ENCODE measurements around the gene EFHD2.
"Not testable (repeated sequence)": the region's sequence is repeated elsewhere in the genome, so short reads cannot be mapped to it uniquely, and the experiment has no call there.

Gene EFHD2

DNA sequence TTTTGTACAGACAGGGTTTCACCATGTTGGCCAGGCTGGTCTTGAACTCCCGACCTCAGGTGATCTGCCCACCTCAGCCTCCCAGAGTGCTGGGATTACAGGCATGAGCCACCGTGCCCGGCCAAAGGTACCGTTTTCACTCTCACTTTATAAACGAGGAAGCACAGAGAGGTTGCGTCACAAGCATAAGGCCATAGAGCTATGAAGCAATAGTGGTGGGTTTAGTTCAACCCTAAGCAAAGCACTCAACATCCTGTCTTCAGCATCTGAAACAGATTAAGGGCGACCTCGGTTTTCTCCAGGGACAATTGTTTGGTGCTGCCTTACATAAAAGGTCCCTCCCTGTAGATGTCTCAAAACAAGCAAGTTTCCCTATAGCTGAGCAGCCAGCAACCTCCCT is 25.1 kb downstream of the EFHD2 start:
- not testable (repeated sequence) for DNase-seq

DNA sequence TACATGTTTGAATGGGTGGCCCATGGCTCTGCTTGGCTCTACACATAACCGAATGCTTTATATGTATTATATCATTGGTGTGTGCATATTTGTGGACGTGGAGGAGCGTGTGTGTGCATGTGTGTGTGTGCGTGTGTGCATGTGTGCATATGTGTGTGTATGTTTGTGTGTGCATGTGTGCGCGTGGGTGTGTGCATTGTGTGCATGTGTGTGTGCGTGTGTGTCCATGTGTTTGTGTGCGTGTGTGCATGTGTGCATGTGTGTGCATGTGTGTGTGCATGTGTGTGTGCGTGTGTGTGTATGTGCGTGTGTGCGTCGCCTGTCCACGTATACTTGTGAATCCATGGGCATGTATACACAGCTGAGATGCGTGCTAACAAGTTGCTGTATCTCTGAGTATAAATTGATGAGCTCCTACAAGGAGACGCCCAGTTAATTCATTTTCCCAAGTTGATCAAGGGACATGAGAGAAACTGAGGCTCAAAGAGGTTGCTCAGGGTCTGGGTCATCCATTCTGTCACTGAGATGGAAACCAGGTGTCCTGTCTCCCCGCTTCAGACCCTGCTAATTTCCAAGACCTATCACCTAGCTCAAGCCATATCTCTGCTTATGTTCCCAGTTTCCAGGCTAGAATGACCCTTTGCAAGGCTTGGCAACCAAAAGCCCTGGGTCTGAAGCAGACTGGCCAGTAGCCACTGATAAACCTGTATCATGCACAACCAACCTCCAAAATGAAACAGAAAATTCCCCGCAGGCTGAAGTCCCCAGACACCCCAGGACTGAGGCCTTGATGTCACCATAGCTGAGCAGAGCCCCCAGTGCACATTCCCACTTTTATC is 25.8 kb downstream of the EFHD2 start:
- no peak for DNase-seq

- no peak for DNase-seq
Observed at GRCh38 chr1:15436881-15437442, 27.3 kb downstream of the EFHD2 start.

DNA sequence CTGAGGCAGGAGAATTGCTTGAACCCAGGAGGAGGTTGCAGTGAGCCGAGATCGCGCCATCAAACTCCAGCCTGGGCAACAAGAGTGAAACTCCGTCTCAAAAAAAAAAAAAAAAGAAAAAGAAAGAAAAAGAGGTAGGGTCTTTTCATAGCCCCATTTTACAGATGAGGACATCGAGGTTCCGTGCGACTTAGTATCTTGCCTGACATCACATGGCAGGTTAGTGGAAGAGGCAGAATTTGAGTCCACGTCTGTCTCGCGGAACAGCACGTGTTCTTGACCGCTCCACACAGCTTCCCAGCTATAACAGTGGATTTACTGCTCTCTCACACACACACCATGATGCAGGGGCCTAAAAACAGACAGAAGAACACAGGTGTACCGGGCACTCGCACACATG is 29.6 kb downstream of the EFHD2 start:
- no peak for DNase-seq

DNA sequence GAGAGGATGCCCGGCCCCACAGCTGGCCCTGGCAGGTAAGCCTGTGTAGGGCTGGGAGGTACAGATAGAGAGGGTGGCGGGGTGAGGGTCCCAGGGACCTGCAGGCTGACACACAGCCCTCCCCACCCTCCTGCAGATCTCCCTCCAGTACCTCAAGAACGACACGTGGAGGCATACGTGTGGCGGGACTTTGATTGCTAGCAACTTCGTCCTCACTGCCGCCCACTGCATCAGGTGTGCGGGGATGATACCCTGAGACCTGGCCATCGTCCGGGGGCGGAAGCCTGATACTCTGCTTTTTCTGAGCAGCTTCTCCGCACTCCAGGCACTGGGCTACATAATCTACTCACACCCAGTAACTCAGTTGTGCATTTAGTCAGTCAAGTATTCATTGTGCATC is 30.7 kb downstream of the EFHD2 start:
- DNase-seq = no peak

- DNase-seq = no peak
Observed at GRCh38 chr1:15441247-15441646, 31.6 kb downstream of the EFHD2 start.

DNA sequence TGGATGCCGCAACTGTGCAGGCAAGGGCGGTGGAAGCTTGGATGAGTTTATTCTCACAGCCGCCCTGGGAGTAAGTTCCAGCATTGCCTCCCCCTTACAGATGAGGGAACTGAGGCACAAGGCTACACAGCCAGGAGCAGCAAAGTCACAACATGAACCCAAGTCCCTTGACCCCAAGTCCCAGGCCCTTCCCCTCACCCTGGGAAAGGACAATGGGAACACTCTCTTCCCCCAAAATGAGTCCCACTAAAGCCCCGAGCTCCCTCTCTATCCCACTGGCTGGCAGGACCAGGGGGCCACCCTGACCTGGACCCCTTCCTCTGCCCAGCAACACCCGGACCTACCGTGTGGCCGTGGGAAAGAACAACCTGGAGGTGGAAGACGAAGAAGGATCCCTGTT is 32.4 kb downstream of the EFHD2 start:
- no peak for DNase-seq

- no peak for DNase-seq
Observed at GRCh38 chr1:15442759-15443158, 33.1 kb downstream of the EFHD2 start.

DNA sequence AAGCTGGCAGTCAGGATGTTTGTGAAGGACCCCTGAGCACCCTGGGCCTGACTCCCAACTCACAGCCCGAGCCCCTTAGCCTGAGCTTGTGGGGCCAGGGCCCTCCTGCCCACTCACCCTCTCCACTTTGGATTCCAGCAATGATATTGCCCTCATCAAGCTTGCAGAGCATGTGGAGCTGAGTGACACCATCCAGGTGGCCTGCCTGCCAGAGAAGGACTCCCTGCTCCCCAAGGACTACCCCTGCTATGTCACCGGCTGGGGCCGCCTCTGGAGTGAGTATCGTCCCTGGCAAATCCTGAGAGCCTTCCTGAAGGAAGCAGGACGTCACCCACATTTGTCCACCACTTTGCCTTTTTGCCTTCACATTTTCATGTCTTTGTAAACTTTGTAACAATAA is 33.6 kb downstream of the EFHD2 start:
- no peak for DNase-seq

- DNase-seq = no peak
Observed at GRCh38 chr1:15444468-15445389, 35.0 kb downstream of the EFHD2 start.

DNA sequence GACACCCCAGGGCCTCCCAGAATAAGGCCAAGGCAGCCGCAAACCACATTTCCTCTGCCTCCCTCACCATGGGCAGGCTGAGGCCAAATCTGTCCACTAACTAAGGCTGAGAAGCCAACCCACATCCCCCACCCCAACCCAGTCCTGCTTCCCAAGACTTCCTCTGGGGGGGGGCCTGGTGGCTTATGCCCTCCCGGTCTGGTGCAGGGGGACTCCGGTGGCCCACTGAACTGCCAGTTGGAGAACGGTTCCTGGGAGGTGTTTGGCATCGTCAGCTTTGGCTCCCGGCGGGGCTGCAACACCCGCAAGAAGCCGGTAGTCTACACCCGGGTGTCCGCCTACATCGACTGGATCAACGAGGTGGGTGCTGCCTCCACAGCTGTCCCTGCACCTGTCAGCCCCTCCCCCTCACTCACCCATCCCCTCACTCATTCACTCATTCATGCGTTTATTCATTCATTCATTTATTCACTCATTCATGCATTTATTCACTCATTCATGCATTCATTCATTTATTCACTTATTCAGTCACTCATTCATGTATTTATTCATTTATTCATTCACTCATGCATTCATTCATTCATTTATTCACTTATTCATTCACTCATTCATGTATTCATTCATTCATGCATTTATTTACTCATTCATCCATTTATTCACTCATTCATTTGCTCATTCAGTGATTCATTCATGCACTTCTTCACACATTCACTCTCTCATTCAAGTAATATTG is 35.9 kb downstream of the EFHD2 start:
- no peak for DNase-seq

GRCh38 chr1:15446212-15446611 is 36.5 kb downstream of the EFHD2 start:
- no peak for DNase-seq

DNA sequence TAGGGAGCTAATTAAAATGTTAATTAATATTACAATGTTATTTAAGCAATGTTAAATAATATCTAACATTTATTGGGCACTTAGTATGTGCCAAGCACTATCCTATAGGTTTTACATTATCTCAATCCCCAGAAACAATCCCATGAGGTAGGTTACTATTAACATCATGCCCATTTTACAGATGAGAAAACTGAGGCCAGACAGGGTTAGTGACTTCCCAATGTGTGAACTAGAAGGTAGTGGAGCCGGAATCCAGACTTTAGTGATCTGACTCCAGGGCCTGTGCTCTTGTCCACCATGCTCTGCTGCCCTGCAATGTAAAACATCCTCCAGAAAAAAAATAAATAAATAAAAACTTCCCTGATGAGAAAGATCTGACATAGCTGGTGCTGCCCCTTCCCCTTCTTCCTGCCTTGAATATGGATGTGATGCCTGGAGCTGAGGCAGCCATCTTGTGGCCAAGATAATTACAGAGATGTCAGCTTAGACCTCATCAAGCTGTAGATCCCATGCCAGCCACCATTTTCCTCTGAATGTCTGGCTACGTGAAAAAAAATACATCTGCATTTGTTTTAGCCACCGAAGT is 39.3 kb downstream of the EFHD2 start:
- DNase-seq = no peak

- no peak for DNase-seq
Observed at GRCh38 chr1:15449567-15449966, 39.9 kb downstream of the EFHD2 start.

GRCh38 chr1:15451014-15451722 is 41.5 kb downstream of the EFHD2 start:
- no peak for DNase-seq

GRCh38 chr1:15452216-15452615 is 42.5 kb downstream of the EFHD2 start:
- no peak for DNase-seq

DNA sequence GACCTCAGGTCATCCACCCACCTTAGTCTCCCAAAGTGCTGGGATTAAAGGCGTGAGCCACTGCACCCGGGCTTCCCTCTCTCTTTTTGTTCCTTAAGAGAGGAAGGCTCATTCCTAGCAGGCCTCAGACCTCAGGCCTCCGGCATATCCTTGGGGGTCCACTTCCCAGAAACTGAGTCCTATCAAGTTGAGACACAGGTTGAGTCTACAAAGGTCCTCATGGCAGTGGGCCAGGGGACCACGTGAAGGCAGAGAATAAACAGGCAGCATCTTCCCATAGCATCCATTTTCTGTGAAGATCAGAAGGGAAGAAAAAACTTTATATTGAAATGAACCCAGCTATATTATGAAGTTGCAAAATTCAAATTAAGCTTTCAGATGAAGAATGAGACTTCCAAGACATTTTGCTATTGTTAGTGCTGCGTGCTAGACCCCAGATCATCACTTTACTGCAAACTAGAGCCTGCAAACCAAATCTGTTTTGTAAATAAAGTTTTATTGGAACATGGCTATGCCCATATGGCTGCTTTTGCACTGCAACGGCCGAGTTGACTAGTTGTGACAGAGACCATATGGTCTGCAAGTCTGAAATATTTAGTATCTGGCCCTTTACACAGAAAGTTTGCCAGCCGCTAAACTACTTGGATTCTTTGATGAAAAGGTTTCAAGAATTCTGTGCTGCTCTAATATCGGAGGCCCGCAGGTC is 43.3 kb downstream of the EFHD2 start:
- no peak for DNase-seq

DNA sequence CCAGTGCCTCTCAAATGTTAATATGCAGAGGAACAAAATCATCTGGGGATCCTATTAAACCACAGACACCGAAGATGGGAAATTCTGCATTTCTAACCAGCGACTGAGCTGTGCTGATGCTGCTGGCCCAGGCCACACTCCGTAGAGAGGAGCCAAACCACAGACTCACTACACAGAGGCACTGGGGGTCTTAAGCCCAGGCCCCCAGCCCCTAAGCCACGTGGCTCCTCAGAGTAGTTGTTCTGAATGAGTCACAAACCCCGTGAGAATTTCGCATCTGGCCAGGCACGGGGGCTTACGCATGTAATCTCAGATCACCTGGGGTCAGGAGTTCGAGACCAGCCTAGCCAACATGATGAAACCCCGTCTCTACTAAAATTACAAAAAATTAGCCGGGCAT is 44.0 kb downstream of the EFHD2 start:
- no peak for DNase-seq

DNA sequence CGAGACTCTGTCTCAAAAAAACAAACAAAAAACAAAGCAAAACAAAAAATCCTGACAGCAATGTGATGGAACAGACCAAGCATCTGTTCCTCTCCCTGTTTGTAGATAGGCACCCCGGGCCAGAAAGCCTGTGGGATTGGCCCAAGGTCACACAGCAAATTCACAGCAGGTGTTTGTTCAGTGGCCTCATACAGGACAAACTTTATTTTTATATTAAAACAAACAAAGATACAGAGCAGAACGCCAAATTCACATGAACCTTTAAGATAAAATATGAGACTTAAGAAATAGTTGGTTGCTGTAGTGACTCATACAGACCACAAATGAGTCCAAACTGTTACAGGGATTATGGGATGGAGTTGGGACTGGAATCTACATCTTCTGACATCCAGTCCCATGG is 44.6 kb downstream of the EFHD2 start:
- no peak for DNase-seq

- DNase-seq = no peak
Observed at GRCh38 chr1:15455522-15455921, 45.8 kb downstream of the EFHD2 start.

- DNase-seq = no peak
Observed at GRCh38 chr1:15456313-15456954, 46.7 kb downstream of the EFHD2 start, which contains the start of gene CELA2A. Gene CELA2A, plus strand, starts transcription at chr1:15456732. Its CDS starts 22 bp downstream, at chr1:15456754.
